Endothelial cell of umbilical vein (primary cell): ENCODE measurements around the gene PRR18. TPM values are rescaled to one million over a fixed set of nuclear protein-coding genes. Genes with fewer than 3 reads are reported as not detected.

Experiments used
- BruUV-seq: library from RNA; stranded (reverse); fragments of 400-500 nt; replicated peaks from 2 replicates; lab custom pipeline; 2021; lab: Mats Ljungman, UMichigan
- CTCF ChIA-PET: fragments of 300-600, 350-600 bp; sonication (Branson Sonifier 250); formaldehyde crosslinking; loops from one replicate; lab custom pipeline; 2021; ENCODE audit warnings: antibody characterized with exemption, inconsistent platforms; lab: Charles Lee
- POLR2A ChIA-PET: fragments of 300-600, 350-600 bp; sonication (Branson Sonifier 250); formaldehyde crosslinking; loops from one replicate; lab custom pipeline; 2021; ENCODE audit warnings: antibody characterized with exemption, inconsistent platforms; lab: Charles Lee
- DNase-seq: peaks from one replicate; pipeline ENCODE4 v3.0.0-alpha.2; 2011; ENCODE audit warnings: low read depth, low spot score
- FAIRE-seq: peaks from 2 replicates; lab custom pipeline; 2011; peaks lifted over from hg19 to GRCh38; lab: Jason Lieb, UNC
- H2AFZ ChIP-seq: 2 replicates; pipeline ENCODE4 v1.6.0; 2012; ENCODE audit warnings: low read depth, low read length, control low read depth, inconsistent platforms
- H3K27ac ChIP-seq: 2 replicates; pipeline ENCODE4 v1.5.1; 2011; ENCODE audit warnings: low read depth, mild to moderate bottlenecking, control low read depth, low read length, moderate library complexity; ENCODE audit not compliant: insufficient read depth
- H3K27me3 ChIP-seq, 2 experiments: 2 replicates each; pipeline versions ENCODE4 v1.6.0 to v1.6.1; 2011; ENCODE audit warnings: low read length in 2 of 2, mixed read lengths in 1 of 2; ENCODE audit not compliant: control insufficient read depth in 2 of 2, insufficient read depth in 2 of 2
- H3K36me3 ChIP-seq, 2 experiments: 2 replicates in 1 of 2; 3 replicates in 1 of 2; pipeline ENCODE4 v1.5.1; 2011; ENCODE audit warnings: low read length in 2 of 2, mild to moderate bottlenecking in 1 of 2, moderate library complexity in 1 of 2; ENCODE audit not compliant: control insufficient read depth in 2 of 2, insufficient read depth in 2 of 2; ENCODE audit errors: extremely low read depth in 1 of 2
- H3K4me1 ChIP-seq: 3 replicates; pipeline ENCODE4 v1.5.1; 2011; ENCODE audit warnings: mild to moderate bottlenecking, low read length; ENCODE audit not compliant: control insufficient read depth, insufficient read depth; ENCODE audit errors: extremely low read depth
- H3K4me2 ChIP-seq: 2 replicates; pipeline ENCODE4 v1.6.1; 2011; ENCODE audit warnings: low read length, control low read depth, mixed read lengths; ENCODE audit not compliant: insufficient read depth
- H3K4me3 ChIP-seq, 3 experiments: fragments of 200-600 bp in 1 of 3; sonication (generic), shearing (Covaris generic) in 1 of 3; replicated peaks in 1 of 3; 2 replicates each; pipeline ENCODE4 v1.5.1; 2011 to 2016; ENCODE audit warnings: control low read depth in 3 of 3, low read length in 3 of 3, mild to moderate bottlenecking in 2 of 3, inconsistent platforms in 1 of 3, low read depth in 1 of 3, moderate library complexity in 1 of 3; ENCODE audit not compliant: insufficient read depth in 1 of 3
- H3K79me2 ChIP-seq: 2 replicates; pipeline ENCODE4 v1.6.0; 2012; ENCODE audit warnings: low read length, inconsistent platforms; ENCODE audit not compliant: control insufficient read depth, insufficient read depth
- H3K9ac ChIP-seq: replicated peaks from 2 replicates; pipeline ENCODE3; 2011; ENCODE audit warnings: low read length, control low read depth; ENCODE audit not compliant: insufficient read depth; ENCODE audit errors: extremely low read depth
- H3K9me1 ChIP-seq: replicated peaks from 3 replicates; pipeline ENCODE4 v1.6.0; 2011; ENCODE audit warnings: mild to moderate bottlenecking, low read length; ENCODE audit not compliant: control insufficient read depth, insufficient read depth; ENCODE audit errors: extremely low read depth
- H3K9me3 ChIP-seq: replicated peaks from 2 replicates; pipeline ENCODE4 v1.5.1; 2012; ENCODE audit warnings: low read length, inconsistent platforms; ENCODE audit not compliant: control insufficient read depth, insufficient read depth
- H4K20me1 ChIP-seq: replicated peaks from 2 replicates; pipeline ENCODE3; 2011; ENCODE audit warnings: mild to moderate bottlenecking, low read length; ENCODE audit not compliant: control insufficient read depth, insufficient read depth; ENCODE audit errors: extremely low read depth
- EZH2 ChIP-seq: IDR thresholded peaks from 2 replicates; pipeline ENCODE4 v1.6.1; 2012; ENCODE audit warnings: borderline replicate concordance, low read depth, mild to moderate bottlenecking, moderate library complexity, low read length, inconsistent platforms; ENCODE audit not compliant: severe bottlenecking
- JUN ChIP-seq: IDR thresholded peaks from 2 replicates; pipeline ENCODE4 v1.6.1; 2011; ENCODE audit warnings: borderline replicate concordance, low read depth; ENCODE audit not compliant: insufficient read length, insufficient read depth
- MYC ChIP-seq: IDR thresholded peaks from one replicate; pipeline ENCODE4 v1.6.1; 2011; ENCODE audit warnings: mild to moderate bottlenecking, low read depth, low read length
- POLR2AphosphoS5 ChIP-seq: IDR thresholded peaks from 2 replicates; pipeline ENCODE4 v1.6.1; 2012; ENCODE audit warnings: low read depth, mild to moderate bottlenecking, control low read depth, low read length, moderate library complexity; ENCODE audit not compliant: insufficient read depth
- dilution Hi-C: fragments of 300-500 bp; cut with MboI; formaldehyde crosslinking; loops from one replicate; pipeline ENCODE4 v1.15.0; 2019; ENCODE audit warnings: low sequenced_read_pairs; ENCODE audit not compliant: extremely low pct_ligation_motif_present
- intact Hi-C: fragments of 100-400 bp; cut with micrococcal nuclease; formaldehyde crosslinking; loops from one replicate; pipeline ENCODE4 v1.10.0; 2022
- polyA plus RNA-seq, 4 experiments: library from polyadenylated mRNA; depleted of rRNA in 3 of 4; stranded (reverse) in 3 of 4; unstranded in 1 of 4; fragments of >200 nt; gene quantifications; 2 replicates each; pipeline versions ENCODE4 v1.2.1 to v1.2.3, GENCODE V29; 2011 to 2012; ENCODE audit warnings: missing spikeins in 1 of 4
- total RNA-seq: library from RNA; stranded (reverse); gene quantifications from 2 replicates; pipeline ENCODE4 v1.2.3, GENCODE V29; 2021
- TF ChIP-seq, protein P1 (sequence below), 2 donors: IDR thresholded peaks; 1 replicate in 1 of 2; 2 replicates in 1 of 2; pipeline ENCODE4 v1.5.1; 2011; ENCODE audit warnings: low read length in 2 of 2, mild to moderate bottlenecking in 2 of 2, moderate library complexity in 2 of 2, control low read depth in 1 of 2, inconsistent platforms in 1 of 2, low read depth in 1 of 2; ENCODE audit not compliant: insufficient read depth in 1 of 2; ENCODE audit errors: extremely low read depth in 1 of 2

The PRR18 gene
- total and polyA plus RNA-seq, 2 donors (not counting 3 experiments of a cell fraction or from before 2014, with no cell fraction given): not detected

DNA sequence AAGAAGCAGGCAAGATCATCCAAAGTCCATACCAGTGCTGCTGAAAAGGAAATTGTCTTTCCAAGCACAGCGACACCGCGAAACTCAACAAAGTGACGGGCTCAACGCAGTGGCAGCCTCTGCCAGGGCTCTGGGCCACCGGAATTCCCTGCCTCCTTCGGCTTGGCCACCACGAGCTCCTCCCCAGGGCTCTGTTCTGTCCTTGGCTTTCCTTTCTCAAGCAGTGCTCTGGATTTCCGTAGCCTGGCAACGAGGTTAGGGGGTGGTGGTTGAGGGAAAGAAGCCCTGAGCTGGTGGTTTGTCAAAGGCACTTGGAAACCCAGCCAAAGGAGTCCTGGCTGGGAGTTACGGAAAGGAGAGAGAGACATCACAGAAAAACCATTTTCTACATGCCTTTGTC is 31.2 kb downstream of the PRR18 start:
- no peaks in the 10 kb centered on the region for H3K9me3 ChIP-seq
- no peak overlapping the region for H3K27ac ChIP-seq
- H3K36me3 ChIP-seq: no peaks in the 10 kb centered on the region
- no peak overlapping the region for H3K4me3 ChIP-seq
- POLR2A ChIA-PET: no interaction called here
- no peaks in the 10 kb centered on the region for H3K9me1 ChIP-seq
- no peaks in the 10 kb centered on the region for H3K4me1 ChIP-seq
- no peak overlapping the region for H3K9ac ChIP-seq
- no peak for DNase-seq
- no peaks in the 10 kb centered on the region for H3K27me3 ChIP-seq
- CTCF ChIA-PET: interaction anchor here (0.6 to 3.1 kb wide), 8 partner anchors 9 to 713 kb away, joined by 3 to 125 read pairs (median 7); no protein-coding TSS in a partner anchor
- FAIRE-seq: no peak
- H2AFZ ChIP-seq: no peak overlapping the region
- intact Hi-C loops (loop anchor here (5.0 to 10.0 kb wide), 3 partner anchors 350 to 678 kb away; partner anchors contain the start of genes RNASET2 and RPS6KA2), dilution Hi-C loops (no loop called here)
- H4K20me1 ChIP-seq: no peaks in the 10 kb centered on the region
- BruUV-seq: no TSS peak
- TF ChIP-seq MYC: no peak
- no peak for TF ChIP-seq POLR2AphosphoS5
- no peak for TF ChIP-seq JUN
- H3K79me2 ChIP-seq: no peaks in the 10 kb centered on the region
- no peak overlapping the region for H3K4me2 ChIP-seq

DNA sequence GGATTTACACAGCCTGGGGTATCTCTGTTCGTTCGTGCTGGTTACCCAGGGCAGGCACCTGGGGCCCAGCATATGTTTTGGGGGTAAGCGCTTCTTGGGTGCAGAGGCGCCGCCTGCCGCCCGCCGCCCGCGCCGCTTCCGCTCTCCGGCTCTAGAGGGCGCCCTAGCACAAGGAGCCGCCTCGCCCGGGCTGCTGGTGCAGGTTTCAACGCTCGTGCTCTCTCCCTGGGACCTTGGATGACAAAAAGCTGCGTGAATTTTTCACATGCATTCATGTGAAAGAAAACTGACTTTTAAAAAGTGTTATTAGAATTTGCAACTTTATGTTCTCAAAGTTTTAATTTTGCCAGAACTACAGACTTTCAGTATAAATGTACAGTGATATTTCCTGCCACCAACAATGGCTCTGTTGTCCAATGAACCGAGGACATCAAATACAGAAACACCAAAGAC is 32.5 kb downstream of the PRR18 start:
- BruUV-seq: no TSS peak
- Histone ChIP-seq H3K27ac (no peak overlapping the region), H3K9ac (no peak overlapping the region), H2AFZ (no peak overlapping the region), H3K27me3 (no peaks in the 10 kb centered on the region), H3K4me3 (no peak overlapping the region), H3K4me2 (no peak overlapping the region), H3K9me1 (no peaks in the 10 kb centered on the region), H3K4me1 (no peaks in the 10 kb centered on the region), H3K36me3 (no peaks in the 10 kb centered on the region), H3K9me3 (no peaks in the 10 kb centered on the region), H4K20me1 (no peaks in the 10 kb centered on the region), H3K79me2 (no peaks in the 10 kb centered on the region)
- peak; percentile 54 for DNase-seq
- FAIRE-seq: peak; percentile 40
- intact Hi-C loops: loop anchor here (1.0 to 10.0 kb wide), 5 partner anchors 108 to 679 kb away; partner anchors contain the start of genes RNASET2 and RPS6KA2
- POLR2A ChIA-PET: no interaction called here
- no peak for TF ChIP-seq EZH2
- TF ChIP-seq, protein P1, sequence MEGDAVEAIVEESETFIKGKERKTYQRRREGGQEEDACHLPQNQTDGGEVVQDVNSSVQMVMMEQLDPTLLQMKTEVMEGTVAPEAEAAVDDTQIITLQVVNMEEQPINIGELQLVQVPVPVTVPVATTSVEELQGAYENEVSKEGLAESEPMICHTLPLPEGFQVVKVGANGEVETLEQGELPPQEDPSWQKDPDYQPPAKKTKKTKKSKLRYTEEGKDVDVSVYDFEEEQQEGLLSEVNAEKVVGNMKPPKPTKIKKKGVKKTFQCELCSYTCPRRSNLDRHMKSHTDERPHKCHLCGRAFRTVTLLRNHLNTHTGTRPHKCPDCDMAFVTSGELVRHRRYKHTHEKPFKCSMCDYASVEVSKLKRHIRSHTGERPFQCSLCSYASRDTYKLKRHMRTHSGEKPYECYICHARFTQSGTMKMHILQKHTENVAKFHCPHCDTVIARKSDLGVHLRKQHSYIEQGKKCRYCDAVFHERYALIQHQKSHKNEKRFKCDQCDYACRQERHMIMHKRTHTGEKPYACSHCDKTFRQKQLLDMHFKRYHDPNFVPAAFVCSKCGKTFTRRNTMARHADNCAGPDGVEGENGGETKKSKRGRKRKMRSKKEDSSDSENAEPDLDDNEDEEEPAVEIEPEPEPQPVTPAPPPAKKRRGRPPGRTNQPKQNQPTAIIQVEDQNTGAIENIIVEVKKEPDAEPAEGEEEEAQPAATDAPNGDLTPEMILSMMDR (IDR thresholded peaks at IDR 0.05; ENCODE audit: extremely low read depth in 1 of 2, insufficient read depth in 1 of 2, low read depth in 1 of 2, low read length in 2 of 2): peak; percentile 93 to 98
- dilution Hi-C loops: no loop called here
- CTCF ChIA-PET: interaction anchor here (0.6 to 3.1 kb wide), 21 partner anchors 9 to 714 kb away, joined by 3 to 125 read pairs (median 4); no protein-coding TSS in a partner anchor
